Upper lobe of left lung (tissue), 4 donors: ENCODE results near the gene GOLGA6L10.
"Not testable (repeated sequence)": the region's sequence is repeated elsewhere in the genome, so short reads cannot be mapped to it uniquely, and the experiment has no call there.

Experiments used
- CTCF ChIP-seq, 6 experiments: fragments of 450-650 bp in 4 of 6; fragments of 200-600 bp in 2 of 6; sonication (generic) in 2 of 6; IDR thresholded peaks; one replicate each; pipeline ENCODE4 v1.5.1; 2016 to 2019; ENCODE audit warnings: antibody characterized with exemption in 6 of 6
- POLR2AphosphoS5 ChIP-seq, 2 donors: sonication (generic); formaldehyde crosslinking; IDR thresholded peaks; one replicate each; pipeline ENCODE4 v1.5.1; 2017; ENCODE audit warnings: antibody characterized with exemption in 2 of 2

GRCh38 chr15:82299511-82299914, 49.8 kb downstream of the GOLGA6L10 start:
- TF ChIP-seq CTCF, POLR2AphosphoS5 (IDR thresholded peaks at IDR 0.05): not testable (repeated sequence)
